ENCODE results near the gene SLC6A17. TPM values are rescaled to one million over a fixed set of nuclear protein-coding genes. Genes with fewer than 3 reads are reported as not detected.

The SLC6A17 gene
- total RNA-seq, 1 donor from 2014 or later: 2.7 TPM

- no peak for DNase-seq (ENCODE audit: low read depth in 2 of 2)
Measured at GRCh38 chr1:110201157-110201825, 51.0 kb downstream of the SLC6A17 start.

GRCh38 chr1:110203021-110203661 is 52.8 kb downstream of the SLC6A17 start:
- peak; percentile 42 to 61 for DNase-seq (ENCODE audit: low read depth in 2 of 2)

- no peak for DNase-seq (ENCODE audit: low read depth in 2 of 2)
Measured at GRCh38 chr1:110205156-110205555, 54.9 kb downstream of the SLC6A17 start.

GRCh38 chr1:110205591-110206155 is 55.4 kb downstream of the SLC6A17 start:
- no peak for DNase-seq (ENCODE audit: low read depth in 2 of 2)

GRCh38 chr1:110206261-110206920 is 56.1 kb downstream of the SLC6A17 start:
- DNase-seq (ENCODE audit: low read depth in 2 of 2): no peak

GRCh38 chr1:110207831-110208230 is 57.5 kb downstream of the SLC6A17 start:
- DNase-seq (ENCODE audit: low read depth in 2 of 2): peak; percentile 40 to 56

- DNase-seq (ENCODE audit: low read depth in 2 of 2): no peak
Measured at GRCh38 chr1:110208916-110209645, 58.8 kb downstream of the SLC6A17 start.

- DNase-seq (ENCODE audit: low read depth in 2 of 2): peak; percentile 37 to 83
Measured at GRCh38 chr1:110209715-110210603, 59.7 kb downstream of the SLC6A17 start, which contains the start of gene KCNC4. TSS of gene KCNC4 (plus strand) at chr1:110210314. CDS start at chr1:110211500, 1,186 bp downstream.

GRCh38 chr1:110210604-110211495 is 60.6 kb downstream of the SLC6A17 start:
- DNase-seq (ENCODE audit: low read depth in 2 of 2): peak in 1 of 2 donors; percentile 30

GRCh38 chr1:110211496-110212168 is 61.3 kb downstream of the SLC6A17 start:
- DNase-seq (ENCODE audit: low read depth in 2 of 2): no peak

GRCh38 chr1:110212169-110213142 is 62.2 kb downstream of the SLC6A17 start:
- DNase-seq (ENCODE audit: low read depth in 2 of 2): no peak

GRCh38 chr1:110213143-110213540 is 62.8 kb downstream of the SLC6A17 start:
- DNase-seq (ENCODE audit: low read depth in 2 of 2): no peak

GRCh38 chr1:110214454-110215404 is 64.4 kb downstream of the SLC6A17 start:
- no peak for DNase-seq (ENCODE audit: low read depth in 2 of 2)

GRCh38 chr1:110215621-110216515 is 65.6 kb downstream of the SLC6A17 start:
- DNase-seq (ENCODE audit: low read depth in 2 of 2): no peak

- DNase-seq (ENCODE audit: low read depth in 2 of 2): no peak
Measured at GRCh38 chr1:110216844-110217444, 66.7 kb downstream of the SLC6A17 start.
